Loucy (cell line): ENCODE measurements around the gene PAPPA2.

ENCODE experiments used
- H2AFZ ChIP-seq: fragments of 200-600 bp; sonication (generic); 2 replicates; pipeline ENCODE4 v1.6.0; 2016; ENCODE audit warnings: antibody characterized with exemption, mild to moderate bottlenecking, low read length, moderate library complexity
- H3F3A ChIP-seq: fragments of 200-600 bp; 2 replicates; pipeline ENCODE4 v1.6.0; 2016; ENCODE audit warnings: antibody characterized with exemption, low read depth, mild to moderate bottlenecking
- H3K27me3 ChIP-seq: fragments of 200-600 bp; sonication (generic); 2 replicates; pipeline ENCODE4 v1.6.1; 2014; ENCODE audit warnings: low read length, mild to moderate bottlenecking; ENCODE audit not compliant: insufficient read depth, poor library complexity, severe bottlenecking
- H3K36me3 ChIP-seq: fragments of 200-600 bp; sonication (generic); 2 replicates; pipeline ENCODE4 v1.6.1; 2016; ENCODE audit warnings: low read length; ENCODE audit not compliant: insufficient read depth
- H3K4me1 ChIP-seq: fragments of 200-600 bp; sonication (generic); 2 replicates; pipeline ENCODE4 v1.5.1; 2014; ENCODE audit warnings: low read length, mild to moderate bottlenecking; ENCODE audit not compliant: insufficient read depth, poor library complexity, severe bottlenecking
- H3K4me2 ChIP-seq: fragments of 200-600 bp; sonication (generic); 2 replicates; pipeline ENCODE4 v1.6.0; 2014; ENCODE audit warnings: antibody characterized with exemption, low read length, low read depth, mild to moderate bottlenecking; ENCODE audit not compliant: poor library complexity, severe bottlenecking
- H3K4me3 ChIP-seq: fragments of 200-600 bp; sonication (generic); 2 replicates; pipeline ENCODE4 v1.5.1; 2014; ENCODE audit warnings: low read length, mild to moderate bottlenecking, mixed read lengths; ENCODE audit not compliant: poor library complexity, severe bottlenecking
- H3K79me2 ChIP-seq: fragments of 200-600 bp; sonication (generic); 2 replicates; pipeline ENCODE4 v1.6.1; 2014; ENCODE audit warnings: low read length; ENCODE audit not compliant: insufficient read depth
- H3K9ac ChIP-seq: fragments of 200-600 bp; sonication (generic); 2 replicates; pipeline ENCODE4 v1.6.0; 2014; ENCODE audit warnings: mild to moderate bottlenecking, low read depth, low read length, moderate library complexity; ENCODE audit not compliant: poor library complexity, severe bottlenecking
- H3K9me2 ChIP-seq: fragments of 200-600 bp; sonication (generic); replicated peaks from 2 replicates; pipeline ENCODE4 v1.6.1; 2016; ENCODE audit warnings: low read depth, low read length, mixed read lengths
- H3K9me3 ChIP-seq: fragments of 200-600 bp; sonication (generic); 2 replicates; pipeline ENCODE4 v1.6.1; 2014; ENCODE audit warnings: mild to moderate bottlenecking, antibody characterized with exemption, low read length, low read depth; ENCODE audit not compliant: insufficient read depth
- H4K20me1 ChIP-seq: fragments of 200-600 bp; sonication (generic); 2 replicates; pipeline ENCODE4 v1.6.0; 2014; ENCODE audit warnings: antibody characterized with exemption, low read length, mild to moderate bottlenecking; ENCODE audit not compliant: insufficient read depth, poor library complexity, severe bottlenecking
- EZH2phosphoT487 ChIP-seq: fragments of 200-600 bp; IDR thresholded peaks from 2 replicates; pipeline ENCODE4 v1.6.1; 2018; ENCODE audit warnings: antibody characterized with exemption, mild to moderate bottlenecking, moderate library complexity, borderline replicate concordance
- TF ChIP-seq, protein P1 (sequence below): fragments of 200-600 bp; sonication (generic); conservative IDR thresholded peaks from 2 replicates; pipeline ENCODE4 v1.5.1; 2014; ENCODE audit warnings: mild to moderate bottlenecking, antibody characterized with exemption, low read length

PAPPA2 gene

GRCh38 chr1:176648556-176648955, 185.6 kb downstream of the PAPPA2 start:
- H3K79me2 ChIP-seq = no peaks in the 10 kb centered on the region
- no peak overlapping the region for H3K4me2 ChIP-seq
- H3K9me2 ChIP-seq = no peaks in the 10 kb centered on the region
- H3K9me3 ChIP-seq = no peaks in the 10 kb centered on the region
- TF ChIP-seq, protein P1, sequence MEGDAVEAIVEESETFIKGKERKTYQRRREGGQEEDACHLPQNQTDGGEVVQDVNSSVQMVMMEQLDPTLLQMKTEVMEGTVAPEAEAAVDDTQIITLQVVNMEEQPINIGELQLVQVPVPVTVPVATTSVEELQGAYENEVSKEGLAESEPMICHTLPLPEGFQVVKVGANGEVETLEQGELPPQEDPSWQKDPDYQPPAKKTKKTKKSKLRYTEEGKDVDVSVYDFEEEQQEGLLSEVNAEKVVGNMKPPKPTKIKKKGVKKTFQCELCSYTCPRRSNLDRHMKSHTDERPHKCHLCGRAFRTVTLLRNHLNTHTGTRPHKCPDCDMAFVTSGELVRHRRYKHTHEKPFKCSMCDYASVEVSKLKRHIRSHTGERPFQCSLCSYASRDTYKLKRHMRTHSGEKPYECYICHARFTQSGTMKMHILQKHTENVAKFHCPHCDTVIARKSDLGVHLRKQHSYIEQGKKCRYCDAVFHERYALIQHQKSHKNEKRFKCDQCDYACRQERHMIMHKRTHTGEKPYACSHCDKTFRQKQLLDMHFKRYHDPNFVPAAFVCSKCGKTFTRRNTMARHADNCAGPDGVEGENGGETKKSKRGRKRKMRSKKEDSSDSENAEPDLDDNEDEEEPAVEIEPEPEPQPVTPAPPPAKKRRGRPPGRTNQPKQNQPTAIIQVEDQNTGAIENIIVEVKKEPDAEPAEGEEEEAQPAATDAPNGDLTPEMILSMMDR = no peak
- TF ChIP-seq EZH2phosphoT487 = no peak
- no peaks in the 10 kb centered on the region for H3F3A ChIP-seq
- no peaks in the 10 kb centered on the region for H4K20me1 ChIP-seq
- no peaks in the 10 kb centered on the region for H3K4me1 ChIP-seq
- H3K36me3 ChIP-seq = no peaks in the 10 kb centered on the region
- H2AFZ ChIP-seq = no peak overlapping the region
- H3K4me3 ChIP-seq = no peak overlapping the region
- H3K27me3 ChIP-seq = no peaks in the 10 kb centered on the region
- no peak overlapping the region for H3K9ac ChIP-seq

- no peak for TF ChIP-seq EZH2phosphoT487
- TF ChIP-seq, protein P1 = no peak
- Histone ChIP-seq H4K20me1 (no peaks in the 10 kb centered on the region), H3K79me2 (no peaks in the 10 kb centered on the region), H3K4me2 (no peak overlapping the region), H2AFZ (no peak overlapping the region), H3K36me3 (no peaks in the 10 kb centered on the region), H3K9me3 (0 out of 2 replicates have a peak, but pooled peaks cover 3% of the 10 kb centered on the region), H3F3A (no peaks in the 10 kb centered on the region), H3K4me3 (no peak overlapping the region), H3K9ac (no peak overlapping the region), H3K4me1 (no peaks in the 10 kb centered on the region), H3K27me3 (no peaks in the 10 kb centered on the region), H3K9me2 (no peaks in the 10 kb centered on the region)
Measured at GRCh38 chr1:176656257-176656995, 193.5 kb downstream of the PAPPA2 start.

DNA sequence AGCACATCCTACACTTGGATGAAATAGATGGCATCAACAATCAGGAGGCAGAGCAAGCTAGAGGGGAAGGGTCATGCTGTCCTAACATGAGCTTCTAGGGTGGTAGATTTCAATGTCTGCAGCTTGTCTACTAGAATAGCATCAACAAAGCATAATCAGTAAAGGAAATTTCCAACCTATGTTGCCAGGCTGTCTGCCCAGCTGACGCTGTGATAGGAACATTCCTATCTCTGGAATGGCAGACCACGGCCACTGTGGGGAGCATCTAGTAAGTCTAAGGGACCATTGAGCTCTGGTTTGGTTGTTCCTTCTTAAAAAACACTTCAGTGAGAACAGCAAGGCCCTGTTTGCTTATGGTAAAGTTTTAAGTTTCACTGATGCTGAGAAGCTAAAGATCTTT, 206.8 kb downstream of the PAPPA2 start:
- Histone ChIP-seq H3K4me3 (no peak overlapping the region), H3K9ac (no peak overlapping the region), H2AFZ (no peak overlapping the region), H3K36me3 (no peaks in the 10 kb centered on the region), H3K9me2 (no peaks in the 10 kb centered on the region), H3F3A (no peaks in the 10 kb centered on the region), H3K4me2 (no peak overlapping the region), H3K79me2 (no peaks in the 10 kb centered on the region), H3K4me1 (no peaks in the 10 kb centered on the region), H3K27me3 (no peaks in the 10 kb centered on the region), H3K9me3 (no peaks in the 10 kb centered on the region), H4K20me1 (no peaks in the 10 kb centered on the region)
- TF ChIP-seq, protein P1 = no peak
- no peak for TF ChIP-seq EZH2phosphoT487
